T-helper 1 cell treated with Interleukin-12 subunit alpha and Interleukin-12 subunit beta and Interleukin-4 antibody, amounts not matched to agents 30 ng/mL and 1 ng/mL, for 36 hours (primary cell): ENCODE data around the gene EMSY. TPM values are rescaled to one million over a fixed set of nuclear protein-coding genes. Genes with fewer than 3 reads are reported as not detected.
"Not testable (repeated sequence)": the region's sequence is repeated elsewhere in the genome, so short reads cannot be mapped to it uniquely, and the experiment has no call there.

ENCODE experiments used
- intact Hi-C: fragments of 100-400 bp; cut with micrococcal nuclease; formaldehyde crosslinking; loops from one replicate; pipeline ENCODE4 v1.15.1; 2024
- total RNA-seq: library from RNA; stranded (reverse); gene quantifications from 2 replicates; pipeline ENCODE4 v1.2.3, GENCODE V29; 2022

The EMSY gene
- total RNA-seq, 1 donor from 2014 or later: 33.5 TPM

DNA sequence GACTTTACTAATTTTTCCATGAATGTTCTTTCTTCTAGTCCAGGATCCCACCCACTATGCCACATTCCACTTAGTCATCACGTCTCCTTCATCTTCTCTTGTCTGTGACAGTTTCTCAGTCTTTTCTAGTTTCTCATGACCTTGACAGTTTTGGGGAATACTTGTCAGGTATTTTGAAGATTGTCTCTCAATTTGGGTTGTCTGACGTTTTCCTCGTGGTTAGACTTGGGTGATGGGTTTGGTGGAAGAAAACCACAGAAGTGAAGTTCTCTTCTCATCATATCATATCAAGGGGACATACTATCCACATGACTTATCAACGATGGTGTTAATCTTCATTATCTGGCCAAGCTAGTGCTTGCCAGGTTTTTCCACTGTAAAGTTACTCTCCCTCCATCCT lies 123.3 kb downstream of the EMSY start:
- intact Hi-C loops: loop anchor here (1.0 to 5.0 kb wide), 2 partner anchors 20 to 59 kb away; no protein-coding TSS in a partner anchor

DNA sequence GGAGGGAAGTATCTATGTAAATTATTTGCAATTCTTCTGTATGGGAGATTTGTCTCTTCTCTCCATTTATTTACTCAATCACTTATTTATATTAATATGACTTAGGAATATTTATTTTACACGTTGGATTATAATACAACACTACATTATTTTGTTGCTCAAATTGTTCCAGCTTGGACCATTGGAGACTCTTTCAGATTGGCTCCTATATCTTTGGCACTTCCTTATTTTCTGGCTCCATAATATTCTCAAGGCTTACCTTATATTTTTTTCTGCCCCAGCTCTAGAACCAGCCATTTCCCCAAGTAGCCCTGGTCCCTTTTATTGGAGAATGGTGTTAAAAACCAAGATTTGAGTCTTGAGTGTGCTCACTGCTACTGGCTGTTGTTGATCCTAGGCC lies 123.8 kb downstream of the EMSY start:
- intact Hi-C loops: loop anchor here (1.0 to 5.0 kb wide), 2 partner anchors 20 to 59 kb away; no protein-coding TSS in a partner anchor

- intact Hi-C loops: not testable (repeated sequence)
Observed at GRCh38 chr11:76572181-76572875, 127.5 kb downstream of the EMSY start.

- intact Hi-C loops: no loop called here
Observed at GRCh38 chr11:76574406-76574805, 129.6 kb downstream of the EMSY start.

DNA sequence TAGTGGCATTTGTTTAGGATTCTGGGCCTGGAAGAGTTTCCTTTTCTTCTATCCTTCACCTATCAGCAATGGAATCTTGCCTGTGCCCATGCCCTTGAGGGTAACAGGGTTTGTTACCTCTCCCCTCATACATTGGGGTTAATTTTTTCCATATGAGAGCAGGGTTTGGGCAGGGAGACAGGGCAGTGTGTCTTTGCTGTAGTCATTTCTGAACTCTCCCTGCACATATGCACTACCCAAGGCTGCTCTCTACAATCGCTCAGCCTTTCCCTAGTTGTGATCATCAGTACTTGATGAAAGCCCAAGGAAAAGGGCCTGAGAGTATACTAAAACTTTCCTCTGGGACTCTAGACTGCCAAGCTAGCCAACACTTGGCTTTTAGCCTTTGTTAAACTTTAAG lies 130.1 kb downstream of the EMSY start:
- intact Hi-C loops: no loop called here

DNA sequence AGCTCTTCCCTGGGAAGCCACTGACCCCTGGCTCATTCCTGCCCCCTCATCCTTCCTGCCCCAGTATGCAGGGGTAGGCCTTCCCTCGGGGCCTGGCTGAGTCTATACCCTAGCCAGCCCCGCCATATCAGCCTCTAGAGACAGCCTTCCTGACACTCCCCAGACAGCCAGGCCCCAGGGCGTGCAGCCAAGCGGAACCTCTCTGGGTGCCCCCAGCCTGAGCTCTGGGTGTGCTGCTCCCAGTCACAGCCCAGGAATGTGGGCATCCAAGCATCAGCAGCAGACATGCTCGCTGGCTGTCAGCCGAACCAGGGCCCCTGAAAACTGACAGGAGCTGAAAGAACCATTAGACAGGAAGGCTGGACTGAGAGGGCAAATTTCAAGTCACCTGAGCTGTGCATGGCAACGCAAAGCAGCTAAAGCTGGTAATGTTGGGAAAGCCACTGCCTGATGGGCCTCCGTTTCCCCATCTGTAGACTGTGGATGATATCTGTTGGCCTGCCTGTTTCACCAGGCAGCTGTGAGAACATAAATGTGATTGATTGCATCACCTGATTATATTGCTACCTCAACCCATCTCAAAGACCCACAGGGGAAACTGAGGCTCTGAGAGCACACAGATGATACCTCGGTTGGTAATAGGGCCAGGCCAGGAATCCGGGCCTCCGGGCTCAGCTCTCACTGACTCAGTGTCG lies 132.6 kb downstream of the EMSY start:
- intact Hi-C loops: no loop called here

- intact Hi-C loops: no loop called here
Observed at GRCh38 chr11:76577921-76578653, 133.3 kb downstream of the EMSY start.

DNA sequence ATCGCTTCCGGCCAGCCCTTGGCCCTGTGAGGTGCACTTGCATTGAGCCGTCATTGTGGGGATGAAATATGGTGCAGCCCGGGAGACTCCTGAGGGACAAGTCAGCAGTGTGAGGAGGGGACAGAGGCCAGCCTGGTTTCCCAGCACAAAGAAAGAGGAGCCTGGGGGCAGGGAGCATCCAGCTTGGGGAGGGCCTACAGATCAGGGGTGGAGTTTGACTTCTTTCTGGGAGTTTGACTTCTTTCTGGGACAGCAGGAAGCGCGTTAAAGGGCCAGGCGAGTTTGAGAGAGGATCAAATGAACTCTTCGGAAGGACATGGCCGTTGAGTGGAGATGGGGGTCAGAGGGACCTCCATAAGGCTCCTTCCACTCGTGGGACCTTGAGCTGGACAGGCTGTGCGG lies 133.8 kb downstream of the EMSY start:
- intact Hi-C loops: no loop called here

DNA sequence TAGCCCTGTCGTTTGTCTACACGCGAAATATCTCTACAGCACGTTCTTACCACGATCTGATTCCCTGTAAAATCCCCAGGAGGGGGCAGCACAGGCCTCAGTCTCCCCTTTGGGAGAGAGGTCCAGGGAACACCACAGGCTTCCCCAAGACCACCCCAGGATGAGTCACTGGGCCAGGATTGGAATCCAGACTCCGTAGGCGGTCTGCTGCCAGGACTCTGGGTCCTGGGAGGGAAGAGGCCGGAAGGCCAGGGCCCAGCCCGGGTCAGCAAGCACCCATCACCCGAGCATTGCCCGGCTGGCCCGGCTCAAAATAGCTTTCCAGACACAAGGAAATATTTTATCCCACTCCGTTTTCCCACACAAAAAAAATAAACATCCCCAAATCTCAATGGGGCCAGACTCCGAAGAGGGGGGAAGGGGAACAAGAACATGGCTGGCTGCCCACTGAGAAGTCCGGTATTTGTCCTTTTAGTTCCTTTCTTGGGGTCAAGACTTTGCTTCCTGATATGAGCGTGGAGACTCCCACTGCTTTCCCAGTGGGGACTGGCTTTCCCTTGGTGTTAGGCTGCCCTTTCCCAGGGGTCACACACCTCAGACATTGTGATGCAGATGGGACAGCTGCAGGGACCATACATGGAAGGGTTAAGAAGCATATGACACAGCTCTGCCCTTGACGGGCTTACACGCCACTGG lies 134.4 kb downstream of the EMSY start:
- intact Hi-C loops: no loop called here

- intact Hi-C loops: no loop called here
Observed at GRCh38 chr11:76579752-76580151, 134.9 kb downstream of the EMSY start.

DNA sequence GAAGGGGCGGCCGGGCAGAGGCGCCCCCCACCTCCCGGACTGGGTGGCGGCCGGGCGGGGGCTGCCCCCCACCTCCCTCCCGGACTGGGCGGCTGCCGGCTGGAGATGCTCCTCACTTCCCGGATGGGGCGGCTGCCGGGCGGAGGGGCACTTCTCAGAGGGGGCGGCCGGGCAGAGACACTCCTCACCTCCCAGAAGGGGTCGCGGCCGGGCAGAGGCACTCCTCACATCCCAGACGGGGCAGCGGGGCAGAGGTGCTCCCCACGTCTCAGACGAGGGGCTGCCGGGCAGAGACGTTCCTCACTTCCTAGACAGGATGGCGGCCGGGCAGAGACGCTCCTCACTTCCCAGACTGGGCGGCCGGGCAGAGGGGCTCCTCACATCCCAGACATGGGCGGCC lies 137.7 kb downstream of the EMSY start:
- intact Hi-C loops: not testable (repeated sequence)

DNA sequence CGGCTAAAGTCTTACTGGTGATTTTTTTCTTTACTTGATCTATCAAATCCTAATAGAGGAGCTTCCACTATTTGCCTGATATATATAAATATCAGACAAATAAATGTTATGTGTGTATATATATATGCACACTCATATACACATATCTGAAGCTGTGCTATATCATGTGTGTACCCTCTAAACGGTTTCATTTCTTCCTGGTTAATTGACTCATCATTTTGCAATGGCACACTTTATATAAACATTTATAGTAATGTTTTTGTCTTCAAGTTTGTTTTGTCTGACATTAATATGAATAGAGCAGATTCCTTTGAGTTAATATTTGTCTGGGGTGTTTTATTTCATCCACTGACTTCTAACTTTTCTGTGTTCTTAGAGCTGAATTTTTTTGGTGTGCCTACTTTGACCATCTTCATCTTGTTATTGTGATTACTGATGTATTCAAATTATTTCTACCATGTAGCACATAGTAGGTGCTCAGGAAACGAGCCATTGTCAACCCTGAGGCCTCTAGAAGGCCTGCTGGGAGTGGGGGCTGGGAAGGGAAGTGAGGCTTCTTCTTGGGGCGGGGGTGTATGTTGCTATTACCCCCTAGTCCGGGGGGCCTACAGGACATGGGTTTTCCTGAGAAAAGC lies 143.1 kb downstream of the EMSY start:
- intact Hi-C loops: loop anchor here (1.0 kb wide), 1 partner anchor 20 kb away; no protein-coding TSS in a partner anchor

DNA sequence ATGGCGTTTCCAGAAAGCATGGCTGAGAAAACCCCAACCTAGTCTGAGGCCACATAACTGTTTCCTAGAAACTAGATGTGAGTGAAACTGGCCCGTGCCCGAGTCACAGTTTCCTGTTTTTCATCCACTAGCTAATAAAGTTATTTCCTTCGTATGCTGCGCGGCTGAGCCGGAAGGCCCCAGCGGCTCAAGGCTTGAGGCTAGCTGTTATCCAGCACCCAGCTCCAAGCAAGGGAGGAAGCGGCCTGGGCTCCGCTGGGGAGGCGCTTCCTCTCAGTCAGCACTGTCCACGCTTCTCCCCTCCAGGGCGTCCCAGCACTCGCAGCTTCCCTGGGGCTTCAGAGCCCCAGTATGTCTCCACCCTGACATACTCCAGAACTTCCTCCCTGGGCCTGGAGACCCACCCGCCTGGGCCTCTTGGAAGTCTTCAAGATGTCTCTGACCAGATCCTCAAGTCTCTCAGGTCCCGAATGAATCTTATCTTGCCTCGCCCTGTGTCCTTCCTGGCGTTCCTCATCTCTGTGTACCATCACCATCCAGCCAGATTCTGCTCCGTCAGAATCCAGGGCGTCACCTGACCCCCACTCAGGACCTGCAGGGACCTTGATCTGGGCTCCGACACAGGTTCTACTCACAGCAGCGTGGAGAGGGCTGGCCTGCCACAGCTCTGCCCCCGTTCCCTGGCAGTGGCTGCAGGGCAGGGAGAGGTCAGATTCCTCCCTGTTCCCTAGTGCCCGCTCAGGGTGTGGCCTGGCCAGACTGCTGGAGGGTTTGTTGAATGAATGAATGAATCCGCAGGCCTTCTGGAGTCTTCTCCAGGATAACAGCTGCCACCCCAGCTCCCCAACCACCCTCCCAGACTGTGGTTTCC lies 143.9 kb downstream of the EMSY start:
- intact Hi-C loops: loop anchor here (1.0 kb wide), 1 partner anchor 20 kb away; no protein-coding TSS in a partner anchor

DNA sequence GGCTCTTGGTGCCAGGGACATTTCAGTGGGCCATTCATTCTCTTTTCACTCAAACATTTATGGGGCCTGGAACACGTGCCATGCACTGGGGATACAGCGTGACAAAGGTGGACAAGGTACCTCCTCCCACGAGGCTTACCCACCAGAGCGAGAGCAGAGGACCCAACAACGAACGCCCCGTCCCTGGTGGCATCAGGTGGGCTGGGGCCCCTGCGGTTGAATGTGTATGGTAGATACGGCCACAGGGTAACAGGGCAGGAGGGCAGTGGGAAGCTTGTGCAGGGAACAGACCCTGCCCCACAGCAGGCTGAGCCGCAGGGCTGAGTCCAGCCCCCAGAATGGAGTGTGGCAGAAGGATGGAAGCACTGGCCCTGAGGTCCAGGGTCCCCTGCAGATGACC lies 144.7 kb downstream of the EMSY start:
- intact Hi-C loops: no loop called here

DNA sequence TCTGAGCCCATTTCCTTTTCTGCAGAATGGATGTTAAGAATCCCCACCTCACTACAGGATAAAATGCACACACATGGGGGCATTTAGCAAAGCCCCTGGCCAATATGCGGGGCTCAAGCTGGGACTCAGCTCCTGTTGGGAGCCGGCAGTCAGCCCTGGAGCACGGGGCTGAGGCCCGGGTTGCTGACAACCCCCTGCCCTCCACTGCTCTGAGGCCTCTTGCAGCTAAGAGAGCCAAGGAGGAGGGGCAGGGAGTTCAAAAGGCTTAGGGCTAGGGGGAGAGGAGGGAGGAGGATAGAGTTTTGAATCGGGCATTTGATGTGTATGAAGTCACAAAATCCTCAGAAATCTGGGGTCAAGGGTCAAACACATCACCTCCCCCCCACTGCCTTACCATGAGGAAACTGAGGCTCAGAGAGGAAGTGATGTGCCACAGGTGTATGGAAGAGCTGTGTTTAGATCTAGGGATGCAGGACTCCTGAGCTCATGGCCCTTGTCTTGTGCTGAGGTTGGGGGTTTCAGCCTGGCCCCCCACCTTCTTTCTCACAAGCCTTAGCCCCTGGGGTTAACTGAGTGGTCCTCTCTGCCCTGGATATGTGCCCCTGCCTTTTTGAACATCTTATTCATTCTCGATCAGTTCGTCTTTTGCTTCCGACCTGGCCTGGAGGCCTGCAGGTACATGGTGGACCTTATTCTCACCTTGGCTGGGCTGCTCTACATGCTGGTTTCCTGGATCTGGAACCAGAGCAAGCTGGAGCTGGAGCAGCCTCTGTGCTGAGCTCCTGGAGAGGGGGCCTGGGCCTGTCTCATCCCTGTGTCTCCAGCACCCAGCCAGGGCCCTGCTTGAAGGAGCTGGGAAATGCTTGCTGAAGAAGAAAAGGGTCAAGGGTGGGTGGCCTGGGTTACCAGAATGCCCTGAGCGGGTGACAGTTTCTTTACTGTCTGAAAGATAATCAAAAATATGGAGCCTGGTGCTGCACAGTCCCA lies 145.4 kb downstream of the EMSY start:
- intact Hi-C loops: loop anchor here (5.0 kb wide), 1 partner anchor 37 kb away; no protein-coding TSS in a partner anchor

GRCh38 chr11:76591416-76591815 lies 146.6 kb downstream of the EMSY start:
- intact Hi-C loops: loop anchor here (5.0 kb wide), 1 partner anchor 36 kb away; no protein-coding TSS in a partner anchor

- intact Hi-C loops: loop anchor here (5.0 kb wide), 1 partner anchor 35 kb away; no protein-coding TSS in a partner anchor
Observed at GRCh38 chr11:76592025-76592914, 147.5 kb downstream of the EMSY start.
